Measurements from ENCODE around the gene TAMALIN.
"Not testable (repeated sequence)": the region's sequence is repeated elsewhere in the genome, so short reads cannot be mapped to it uniquely, and the experiment has no call there.

The TAMALIN gene

GRCh38 chr12:52006726-52007157 lies at the start of gene TAMALIN:
TSS of gene TAMALIN (plus strand) at chr12:52006946. CDS start at chr12:52007020, 74 bp downstream.
- peak; percentile 57 for DNase-seq (ENCODE audit: low read depth, low spot score)

GRCh38 chr12:51958542-51958941 lies 48.2 kb upstream of the TAMALIN start:
- DNase-seq (ENCODE audit: low read depth, low spot score) = no peak

DNA sequence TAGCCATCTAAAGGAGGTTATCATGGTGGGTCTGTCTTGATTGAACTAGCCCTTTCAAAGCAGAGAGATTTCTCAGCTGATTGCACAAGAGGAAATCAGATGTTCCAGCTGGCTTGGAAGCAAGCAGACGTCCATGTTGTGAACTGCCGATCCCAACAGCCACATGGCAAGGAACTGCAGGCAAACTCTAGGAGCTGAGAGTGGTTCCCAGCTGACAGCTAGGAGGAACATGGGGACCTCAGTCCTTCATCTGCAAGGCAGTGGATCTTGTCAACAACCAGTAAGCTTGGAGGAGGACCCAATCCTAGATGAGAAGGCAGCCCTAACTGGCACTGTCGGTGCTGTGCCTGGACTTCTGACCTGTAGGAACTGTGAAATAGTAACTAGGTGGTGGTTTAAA lies 47.5 kb upstream of the TAMALIN start:
- no peak for DNase-seq (ENCODE audit: low read depth, low spot score)

GRCh38 chr12:51959921-51960320 lies 46.8 kb upstream of the TAMALIN start:
- DNase-seq (ENCODE audit: low read depth, low spot score) = no peak

- no peak for DNase-seq (ENCODE audit: low read depth, low spot score)
Measured at GRCh38 chr12:51960488-51960887, 46.3 kb upstream of the TAMALIN start.

DNA sequence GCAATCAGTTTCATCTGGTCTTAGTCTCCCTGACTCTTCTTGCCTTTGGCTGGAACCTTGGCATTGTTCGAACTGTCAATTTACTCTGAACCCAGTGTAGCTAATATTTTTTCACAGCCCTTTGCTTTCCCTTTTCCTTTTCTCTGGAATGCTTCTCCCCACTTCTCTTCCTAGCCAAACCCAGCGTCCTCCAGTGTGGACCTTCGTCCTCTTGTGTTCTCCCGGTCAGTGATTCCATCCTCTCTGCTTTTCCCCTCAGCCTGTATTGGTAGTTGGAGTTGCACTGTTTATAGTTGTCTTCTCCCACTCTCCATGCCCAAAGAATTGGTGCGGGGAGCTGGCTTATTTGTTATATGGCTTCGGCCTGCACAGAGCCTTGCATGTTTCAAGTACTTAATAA lies 45.9 kb upstream of the TAMALIN start:
- DNase-seq (ENCODE audit: low read depth, low spot score) = no peak

DNA sequence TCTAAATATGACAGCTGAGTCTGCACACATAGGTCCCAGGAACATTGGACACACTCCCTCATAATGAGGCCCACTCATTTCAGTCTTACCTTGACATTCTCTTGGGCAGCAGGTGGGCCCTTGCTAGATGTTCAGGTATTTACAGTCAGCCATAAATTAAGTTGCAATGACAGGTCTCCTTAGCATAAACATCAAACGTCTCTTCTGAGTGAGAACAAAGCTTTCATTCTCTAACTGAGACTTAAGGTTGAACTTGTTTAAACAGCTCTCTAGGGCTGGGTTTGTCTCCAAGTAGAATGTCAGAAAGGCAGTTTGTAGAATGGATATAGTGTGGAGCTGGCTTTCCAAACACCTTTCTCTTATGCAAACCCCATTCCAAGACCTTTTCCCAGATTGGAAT lies 44.9 kb upstream of the TAMALIN start:
- no peak for DNase-seq (ENCODE audit: low read depth, low spot score)

- DNase-seq (ENCODE audit: low read depth, low spot score) = no peak
Measured at GRCh38 chr12:51962737-51963136, 44.0 kb upstream of the TAMALIN start.

- no peak for DNase-seq (ENCODE audit: low read depth, low spot score)
Measured at GRCh38 chr12:51963477-51963876, 43.3 kb upstream of the TAMALIN start.

GRCh38 chr12:51969643-51970042 lies 37.1 kb upstream of the TAMALIN start:
- DNase-seq (ENCODE audit: low read depth, low spot score) = no peak

- no peak for DNase-seq (ENCODE audit: low read depth, low spot score)
Measured at GRCh38 chr12:51970904-51971646, 35.7 kb upstream of the TAMALIN start.

DNA sequence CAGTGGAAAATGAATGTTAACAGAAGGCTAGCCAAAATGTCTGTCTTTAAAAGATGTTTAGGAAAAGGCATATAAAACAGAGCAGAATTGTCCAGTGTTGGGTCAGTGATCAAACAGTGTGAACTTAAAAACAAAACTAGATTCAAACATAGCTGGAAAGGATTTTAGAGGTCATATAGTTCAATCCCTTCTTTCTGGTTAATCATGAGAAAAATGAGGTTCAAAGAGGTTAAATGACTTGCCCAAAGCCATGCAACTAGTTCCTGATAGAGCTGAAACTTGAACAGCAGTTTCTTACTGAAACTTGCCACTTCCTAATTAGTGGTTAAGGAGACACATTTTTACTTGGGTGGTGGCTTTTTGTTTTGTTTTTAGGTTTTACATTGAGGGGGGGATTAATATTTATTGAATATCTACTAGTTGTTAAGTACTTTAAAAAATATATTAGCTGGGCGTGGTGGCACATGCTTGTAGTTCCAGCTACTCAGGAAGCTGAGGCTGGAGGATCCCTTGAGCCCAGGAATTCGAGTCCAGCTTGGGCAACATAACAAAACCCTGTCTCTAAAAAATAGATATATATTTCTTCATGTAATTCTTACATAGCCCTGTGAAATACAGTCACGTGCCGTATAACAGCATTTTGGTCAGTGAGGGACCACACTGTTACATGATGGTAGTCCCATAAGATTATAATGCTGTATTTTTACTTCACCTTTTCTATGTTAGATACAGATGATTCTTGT lies 34.9 kb upstream of the TAMALIN start:
- no peak for DNase-seq (ENCODE audit: low read depth, low spot score)

- DNase-seq (ENCODE audit: low read depth, low spot score) = no peak
Measured at GRCh38 chr12:51972422-51972812, 34.3 kb upstream of the TAMALIN start.

GRCh38 chr12:51972849-51973273 lies 33.9 kb upstream of the TAMALIN start:
- no peak for DNase-seq (ENCODE audit: low read depth, low spot score)

DNA sequence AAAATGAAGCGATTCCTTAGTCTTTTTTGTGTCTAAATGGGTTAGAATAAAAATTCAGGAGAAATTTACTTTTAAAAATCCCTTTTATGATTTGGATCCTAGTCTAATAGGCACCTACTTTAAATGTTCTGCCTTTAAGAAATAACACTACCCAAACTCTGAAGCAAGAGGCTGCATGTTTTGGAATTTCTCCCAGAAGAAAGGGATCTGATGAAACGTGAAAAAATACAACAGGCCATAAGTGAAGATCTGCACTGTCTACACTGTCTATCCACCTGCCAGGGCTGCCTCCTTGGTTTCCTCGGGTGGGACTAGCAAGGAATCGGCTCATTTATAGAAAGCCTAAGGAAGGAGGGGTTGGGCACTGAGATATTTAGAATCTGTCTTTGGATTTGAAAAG lies 33.2 kb upstream of the TAMALIN start:
- DNase-seq (ENCODE audit: low read depth, low spot score) = no peak

- DNase-seq (ENCODE audit: low read depth, low spot score) = no peak
Measured at GRCh38 chr12:51974646-51975045, 32.1 kb upstream of the TAMALIN start.

DNA sequence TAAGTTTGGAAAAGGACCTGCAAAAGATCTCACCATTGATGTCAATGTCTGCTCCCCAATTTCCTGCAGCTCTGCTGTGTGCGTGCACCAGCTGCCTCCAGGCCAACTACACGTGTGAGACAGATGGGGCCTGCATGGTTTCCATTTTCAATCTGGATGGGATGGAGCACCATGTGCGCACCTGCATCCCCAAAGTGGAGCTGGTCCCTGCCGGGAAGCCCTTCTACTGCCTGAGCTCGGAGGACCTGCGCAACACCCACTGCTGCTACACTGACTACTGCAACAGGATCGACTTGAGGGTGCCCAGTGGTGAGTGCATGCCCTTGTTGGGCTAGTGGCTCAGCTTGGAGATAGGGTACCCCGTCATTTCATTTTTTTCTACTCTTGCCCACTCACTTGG lies 31.6 kb upstream of the TAMALIN start:
- DNase-seq (ENCODE audit: low read depth, low spot score) = no peak

GRCh38 chr12:51976376-51977160 lies 30.2 kb upstream of the TAMALIN start:
- DNase-seq (ENCODE audit: low read depth, low spot score) = no peak

DNA sequence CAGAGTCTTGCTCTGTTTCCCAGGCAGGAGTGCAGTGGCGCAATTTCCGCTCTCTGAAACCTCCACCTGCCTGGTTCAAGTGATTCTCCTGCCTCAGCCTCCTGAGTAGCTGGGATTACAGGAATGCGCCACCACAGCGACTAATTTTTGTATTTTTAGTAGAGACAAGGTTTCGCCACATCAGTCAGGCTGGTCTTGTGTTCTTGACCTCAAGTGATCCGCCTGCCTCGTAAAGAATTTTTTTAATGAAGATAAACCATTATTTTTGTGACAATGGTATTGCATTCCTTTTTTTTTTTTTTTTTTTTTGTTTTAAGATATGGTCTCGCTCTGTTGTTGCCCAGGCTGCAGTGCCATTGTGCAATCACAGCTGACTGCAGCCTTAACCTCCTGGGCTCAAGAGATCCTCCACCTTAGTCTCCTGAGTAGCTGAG lies 29.4 kb upstream of the TAMALIN start:
- no peak for DNase-seq (ENCODE audit: low read depth, low spot score)

DNA sequence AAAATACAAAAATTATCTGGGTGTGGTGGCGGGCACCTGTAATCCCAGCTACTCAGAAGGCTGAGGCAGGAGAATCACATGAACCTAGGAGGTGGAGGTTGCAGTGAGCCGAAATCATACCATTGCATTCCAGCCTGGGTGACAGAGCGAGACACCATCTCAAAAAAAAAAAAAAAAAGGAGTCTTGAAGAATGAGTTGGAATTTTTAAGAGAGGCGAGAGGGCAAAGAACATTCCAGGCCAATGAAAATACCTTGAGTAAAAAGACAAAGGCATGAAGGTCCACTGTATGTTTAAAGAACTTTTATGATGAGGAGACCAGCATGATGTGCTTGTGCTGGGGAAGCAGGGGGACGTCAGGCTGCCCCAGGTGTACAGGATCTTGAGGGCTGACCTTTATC lies 27.4 kb upstream of the TAMALIN start:
- DNase-seq (ENCODE audit: low read depth, low spot score) = not testable (repeated sequence)

DNA sequence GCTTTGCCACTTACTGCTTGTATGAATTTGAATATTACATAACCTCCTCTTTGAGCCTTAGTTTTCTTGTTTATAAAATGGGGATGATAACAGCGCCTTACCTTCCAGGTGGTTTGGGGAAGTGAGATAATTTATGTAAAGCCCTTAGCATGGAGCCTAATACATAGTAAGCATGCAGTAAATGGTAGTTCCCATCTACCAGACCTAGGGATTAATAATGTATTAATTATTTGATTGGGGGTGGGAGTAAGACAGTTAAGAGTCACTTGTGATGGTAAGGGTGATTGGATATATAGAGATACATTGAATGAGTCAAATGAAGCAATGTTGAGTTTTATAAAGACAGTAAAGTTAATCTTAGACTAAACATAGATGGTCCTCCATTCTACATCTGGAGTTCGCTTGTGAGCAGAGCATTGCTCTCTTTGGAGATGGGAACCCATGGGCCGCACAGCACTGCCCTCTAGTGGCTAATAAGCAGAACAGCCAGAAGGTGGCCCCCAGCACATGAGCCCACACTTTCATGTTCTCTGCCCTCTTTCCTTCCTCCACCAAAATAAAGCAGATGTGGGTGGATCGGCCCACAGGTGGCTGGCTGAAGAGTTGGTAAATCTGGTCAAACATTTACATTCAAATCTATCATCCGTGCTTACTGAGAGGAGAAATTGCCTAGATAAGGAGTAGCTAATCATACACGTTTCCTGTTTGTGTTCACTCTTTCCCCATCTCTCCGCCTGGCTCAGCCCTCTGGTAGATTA lies 26.5 kb upstream of the TAMALIN start:
- peak; percentile 11 for DNase-seq (ENCODE audit: low read depth, low spot score)

DNA sequence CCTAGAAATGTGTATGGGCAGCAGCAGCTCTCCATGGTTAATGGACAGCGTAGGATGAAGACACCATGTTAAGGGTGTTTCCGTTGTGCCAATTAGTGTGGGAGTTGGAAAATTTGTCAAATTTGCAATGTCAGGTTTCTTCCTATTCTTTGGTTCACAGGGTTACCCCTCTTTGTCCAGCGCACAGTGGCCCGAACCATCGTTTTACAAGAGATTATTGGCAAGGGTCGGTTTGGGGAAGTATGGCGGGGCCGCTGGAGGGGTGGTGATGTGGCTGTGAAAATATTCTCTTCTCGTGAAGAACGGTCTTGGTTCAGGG lies 26.0 kb upstream of the TAMALIN start:
- no peak for DNase-seq (ENCODE audit: low read depth, low spot score)
